ENCODE measurements around the gene SLC6A8.
"Not testable (repeated sequence)": the region's sequence is repeated elsewhere in the genome, so short reads cannot be mapped to it uniquely, and the experiment has no call there.

The SLC6A8 gene

DNA sequence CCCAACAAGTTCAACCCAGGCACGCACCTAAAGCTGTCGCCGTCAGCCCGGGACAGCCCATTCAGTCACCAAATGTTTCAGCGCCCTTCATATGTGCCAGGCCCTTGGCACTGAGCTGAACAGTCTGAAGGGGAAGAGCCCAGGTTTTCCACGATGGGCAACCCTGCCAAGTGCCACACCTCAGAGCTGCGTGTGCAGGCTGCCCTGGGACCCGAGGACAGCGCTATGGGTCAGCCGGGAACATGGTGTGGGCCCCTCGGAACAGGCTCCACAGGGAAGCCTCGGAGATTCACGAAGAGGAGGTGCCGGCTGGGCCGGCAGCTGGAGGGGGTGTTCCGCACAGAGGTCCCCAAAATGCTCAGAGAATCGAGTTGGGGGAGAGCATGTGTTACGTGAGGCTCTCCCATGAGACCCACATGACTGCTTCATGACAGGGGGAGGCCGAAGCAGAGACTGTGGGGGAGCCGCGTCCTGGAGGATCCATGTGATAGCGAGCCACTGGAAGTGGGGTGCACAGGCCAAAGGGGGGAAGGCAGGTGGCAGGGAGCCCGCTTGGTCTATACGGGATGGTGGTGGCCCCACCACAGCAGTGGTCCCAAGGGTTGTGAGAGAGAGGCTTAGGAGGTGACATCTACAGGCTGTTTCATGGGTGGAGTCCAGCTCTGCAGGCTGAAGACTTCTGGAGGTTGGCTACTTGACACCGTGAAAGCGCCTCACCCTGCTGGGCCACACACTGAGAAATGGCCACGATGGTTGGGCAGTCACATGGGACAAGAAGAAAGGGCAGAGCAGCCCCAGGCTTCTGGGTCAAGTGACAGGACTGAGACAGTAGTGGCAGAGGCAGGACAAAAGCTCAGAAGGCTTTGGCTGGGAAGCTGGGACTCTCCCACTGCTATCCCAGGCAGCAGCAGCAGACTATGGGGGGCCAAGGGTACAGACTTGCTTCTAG lies 22.3 kb downstream of the SLC6A8 start:
- no peak for DNase-seq

DNA sequence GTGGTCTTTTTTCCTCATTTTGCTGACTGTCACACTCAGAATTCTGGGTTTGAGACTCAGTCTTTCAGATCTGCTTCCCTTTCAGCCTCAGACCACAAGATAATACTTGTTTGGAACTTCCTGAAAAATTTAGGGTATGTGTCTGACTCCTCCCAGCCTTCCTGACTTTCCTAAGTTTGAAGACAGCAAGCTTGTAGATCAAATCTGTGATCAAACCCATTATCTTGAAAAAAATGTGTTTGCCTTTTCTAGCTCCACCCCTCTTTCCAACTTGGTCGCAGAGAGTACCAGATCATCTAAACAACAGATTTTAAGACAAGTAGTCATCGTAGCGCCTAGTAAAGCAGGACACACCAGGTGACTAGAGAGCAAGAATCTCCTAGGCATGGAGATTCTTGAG lies 26.5 kb downstream of the SLC6A8 start:
- DNase-seq: no peak

DNA sequence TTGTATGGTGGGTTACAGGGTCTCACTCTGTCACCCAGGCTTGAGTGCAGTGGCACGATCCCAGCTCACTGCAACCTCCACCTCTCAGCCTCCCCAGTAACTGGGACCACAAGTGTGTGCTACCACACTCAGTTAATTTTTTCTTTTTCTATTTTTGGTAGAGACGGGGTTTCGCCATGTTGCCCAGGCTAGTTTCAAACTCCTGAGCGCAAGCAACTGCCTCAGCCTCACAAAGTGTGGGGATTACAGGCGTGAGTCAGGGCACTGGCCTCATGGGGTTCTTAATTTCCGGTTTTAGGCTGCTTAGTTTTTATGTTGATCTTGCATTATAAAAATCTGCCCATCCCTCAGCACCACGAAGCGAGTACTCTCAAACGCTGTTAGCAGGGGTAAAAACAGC lies 29.7 kb downstream of the SLC6A8 start:
- no peak for DNase-seq

DNA sequence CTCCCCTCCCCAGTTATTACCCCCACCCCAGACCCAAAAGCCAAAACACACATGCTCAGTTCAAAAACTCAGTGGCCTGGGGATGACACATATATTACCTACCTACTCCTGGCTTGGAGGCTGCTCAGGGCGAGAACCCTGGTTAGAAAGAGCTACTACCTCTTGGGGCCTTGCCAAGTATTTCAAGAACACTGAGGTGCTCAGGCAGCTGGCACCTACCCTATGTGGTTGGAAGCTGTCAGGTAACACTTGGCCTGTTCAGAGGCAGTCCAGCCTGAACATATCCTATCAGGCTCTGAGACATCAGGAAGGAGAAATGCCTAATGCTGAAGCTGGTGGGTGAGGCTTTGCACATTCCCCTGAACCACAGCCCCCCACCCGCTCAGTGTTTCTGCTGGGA lies 31.5 kb downstream of the SLC6A8 start:
- no peak for DNase-seq

DNA sequence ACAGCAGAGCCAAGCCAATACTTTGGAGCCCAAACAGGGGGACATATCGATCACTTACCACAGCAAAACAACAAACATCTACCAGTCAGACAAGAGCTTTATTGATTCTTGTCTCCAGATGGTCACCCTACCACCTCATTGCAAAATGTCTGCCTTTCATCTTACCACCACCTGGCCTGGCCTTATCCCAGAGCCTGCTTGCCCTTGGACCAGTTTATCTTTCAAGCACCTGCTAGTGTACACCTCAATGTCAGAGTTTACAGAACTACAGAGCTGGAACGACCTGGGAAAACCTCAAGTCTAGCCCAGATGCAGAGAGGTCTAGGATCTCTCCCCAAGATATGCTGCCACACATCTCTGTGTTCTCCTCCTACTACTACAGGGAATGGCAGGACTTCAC lies 32.0 kb downstream of the SLC6A8 start:
- no peak for DNase-seq

DNA sequence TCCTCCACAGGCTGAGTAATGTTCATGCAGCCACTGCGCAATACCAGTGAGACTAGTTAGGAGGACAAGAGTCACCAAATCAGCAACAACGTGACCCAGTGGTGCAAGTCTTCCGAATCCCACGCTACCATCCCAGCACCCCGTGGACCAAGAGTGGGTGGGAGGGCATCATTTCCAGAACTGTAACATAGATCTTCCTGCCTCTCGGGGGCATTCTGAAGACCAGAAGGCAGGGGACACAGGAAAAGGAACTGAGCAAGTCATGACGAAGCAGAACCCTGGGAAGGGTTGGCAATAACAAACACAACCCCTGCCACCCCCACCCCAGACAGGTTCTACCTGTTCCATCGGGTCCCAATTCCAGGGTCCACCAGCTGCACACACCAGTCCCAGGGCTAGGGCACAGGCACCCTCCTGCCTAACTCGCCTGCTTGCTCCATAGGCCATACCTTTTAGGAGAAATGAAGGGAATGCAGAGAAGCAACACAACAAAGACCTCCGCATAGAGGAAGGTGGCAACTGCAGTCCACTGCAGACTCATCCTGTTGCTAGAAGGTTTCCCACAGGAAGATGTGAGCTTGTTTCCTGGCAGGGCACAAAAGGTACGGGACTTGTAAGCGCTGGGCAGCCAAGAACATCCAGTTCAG lies 35.1 kb downstream of the SLC6A8 start:
- DNase-seq: no peak

DNA sequence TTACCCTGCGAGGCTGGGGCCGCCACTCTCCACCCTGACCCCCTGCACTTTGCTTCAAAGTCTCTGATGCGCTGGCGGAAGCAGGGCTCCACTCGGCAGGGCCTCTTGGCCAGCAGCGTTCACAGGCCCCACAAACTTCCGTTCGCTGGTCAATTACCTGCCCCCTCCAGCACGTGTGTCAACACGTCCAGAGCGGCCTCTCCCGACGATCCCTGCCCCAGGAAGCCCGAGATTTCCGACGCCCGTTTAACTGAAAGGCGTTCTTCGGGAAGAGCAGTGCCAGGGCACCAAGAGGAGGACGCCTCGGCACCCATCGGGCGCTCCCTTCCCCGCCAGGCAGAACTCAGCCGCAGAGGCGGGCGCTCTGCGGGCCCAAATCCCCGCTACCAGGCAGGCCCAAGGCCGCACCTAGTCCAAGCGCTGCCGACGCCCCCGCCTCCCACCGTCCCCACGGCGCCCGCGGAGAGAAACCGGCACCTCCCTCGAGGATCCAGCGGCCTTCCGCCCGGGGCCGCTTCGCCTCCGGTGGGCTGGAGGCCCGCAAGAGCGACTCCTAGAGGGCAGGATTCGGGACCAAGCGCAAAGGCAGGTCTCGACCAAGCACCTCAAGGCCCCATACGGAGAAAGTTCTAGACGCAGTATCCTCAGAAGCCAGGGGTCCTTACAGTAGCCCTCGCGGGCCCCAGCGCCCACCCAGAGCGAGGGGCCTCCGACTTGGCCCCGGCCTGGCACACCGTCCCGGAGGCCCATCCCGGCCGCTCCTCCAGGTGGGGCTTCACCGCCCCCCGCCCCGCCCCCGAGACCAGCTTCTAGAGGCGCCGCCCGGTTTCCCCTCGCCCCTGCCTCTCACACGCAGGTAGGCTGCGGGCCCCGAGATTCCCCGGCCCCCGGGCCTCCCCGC lies 35.9 kb downstream of the SLC6A8 start:
- peak; percentile 45 for DNase-seq

DNA sequence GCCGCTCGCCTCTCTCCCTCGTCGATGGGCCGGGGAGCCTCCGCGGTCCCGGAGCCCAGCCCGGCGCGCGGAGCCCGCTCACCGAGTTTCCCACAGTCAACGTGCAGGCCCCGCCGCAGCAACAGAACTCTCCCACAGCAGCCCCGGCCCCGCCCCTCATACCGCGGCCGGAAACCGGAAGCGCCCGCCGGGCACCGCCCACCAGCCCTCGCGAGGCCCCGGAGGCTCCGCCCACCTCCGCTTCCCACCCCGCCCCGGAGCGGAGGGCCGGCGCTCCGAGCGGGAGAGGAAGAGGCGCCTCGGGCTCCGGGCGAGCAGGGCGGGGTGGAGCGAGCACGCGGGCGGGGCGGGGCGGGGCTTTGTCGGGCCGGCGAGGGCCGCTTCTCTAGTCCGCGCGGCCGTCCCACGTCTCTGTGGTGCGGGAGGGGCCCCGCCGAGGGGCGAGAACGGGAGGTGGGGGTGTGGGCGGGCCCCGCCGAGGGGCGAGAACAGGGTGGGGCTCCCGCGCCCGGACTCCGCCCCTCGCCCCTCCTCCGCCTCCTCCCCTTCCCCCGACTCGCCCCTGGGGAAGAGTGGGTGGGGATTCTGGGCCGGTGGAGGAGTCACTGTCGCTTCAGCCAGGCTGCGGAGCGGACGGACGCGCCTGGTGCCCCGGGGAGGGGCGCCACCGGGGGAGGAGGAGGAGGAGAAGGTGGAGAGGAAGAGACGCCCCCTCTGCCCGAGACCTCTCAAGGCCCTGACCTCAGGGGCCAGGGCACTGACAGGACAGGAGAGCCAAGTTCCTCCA lies 36.7 kb downstream of the SLC6A8 start, which contains the start of the genes ABCD1 and BCAP31:
TSS of gene ABCD1 (plus strand) at position 605 of the 787 bp plus-strand sequence. CDS start 411 bp downstream, outside the sequence.
TSS of gene BCAP31 (minus strand) at position 136 of the 787 bp plus-strand sequence. CDS start 1,143 bp downstream, outside the sequence.
- DNase-seq: peak; percentile 88

DNA sequence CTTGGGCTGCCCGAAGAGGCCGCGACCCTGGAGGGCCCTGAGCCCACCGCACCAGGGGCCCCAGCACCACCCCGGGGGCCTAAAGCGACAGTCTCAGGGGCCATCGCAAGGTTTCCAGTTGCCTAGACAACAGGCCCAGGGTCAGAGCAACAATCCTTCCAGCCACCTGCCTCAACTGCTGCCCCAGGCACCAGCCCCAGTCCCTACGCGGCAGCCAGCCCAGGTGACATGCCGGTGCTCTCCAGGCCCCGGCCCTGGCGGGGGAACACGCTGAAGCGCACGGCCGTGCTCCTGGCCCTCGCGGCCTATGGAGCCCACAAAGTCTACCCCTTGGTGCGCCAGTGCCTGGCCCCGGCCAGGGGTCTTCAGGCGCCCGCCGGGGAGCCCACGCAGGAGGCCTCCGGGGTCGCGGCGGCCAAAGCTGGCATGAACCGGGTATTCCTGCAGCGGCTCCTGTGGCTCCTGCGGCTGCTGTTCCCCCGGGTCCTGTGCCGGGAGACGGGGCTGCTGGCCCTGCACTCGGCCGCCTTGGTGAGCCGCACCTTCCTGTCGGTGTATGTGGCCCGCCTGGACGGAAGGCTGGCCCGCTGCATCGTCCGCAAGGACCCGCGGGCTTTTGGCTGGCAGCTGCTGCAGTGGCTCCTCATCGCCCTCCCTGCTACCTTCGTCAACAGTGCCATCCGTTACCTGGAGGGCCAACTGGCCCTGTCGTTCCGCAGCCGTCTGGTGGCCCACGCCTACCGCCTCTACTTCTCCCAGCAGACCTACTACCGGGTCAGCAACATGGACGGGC lies 37.5 kb downstream of the SLC6A8 start:
- DNase-seq: no peak

DNA sequence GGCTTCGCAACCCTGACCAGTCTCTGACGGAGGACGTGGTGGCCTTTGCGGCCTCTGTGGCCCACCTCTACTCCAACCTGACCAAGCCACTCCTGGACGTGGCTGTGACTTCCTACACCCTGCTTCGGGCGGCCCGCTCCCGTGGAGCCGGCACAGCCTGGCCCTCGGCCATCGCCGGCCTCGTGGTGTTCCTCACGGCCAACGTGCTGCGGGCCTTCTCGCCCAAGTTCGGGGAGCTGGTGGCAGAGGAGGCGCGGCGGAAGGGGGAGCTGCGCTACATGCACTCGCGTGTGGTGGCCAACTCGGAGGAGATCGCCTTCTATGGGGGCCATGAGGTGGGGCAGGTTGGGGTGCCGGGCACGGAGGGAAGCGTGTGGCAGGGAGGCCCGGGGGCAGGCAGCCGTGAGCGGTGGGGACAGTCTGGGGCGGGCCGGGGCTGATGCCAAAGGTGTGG lies 38.1 kb downstream of the SLC6A8 start:
- no peak for DNase-seq

DNA sequence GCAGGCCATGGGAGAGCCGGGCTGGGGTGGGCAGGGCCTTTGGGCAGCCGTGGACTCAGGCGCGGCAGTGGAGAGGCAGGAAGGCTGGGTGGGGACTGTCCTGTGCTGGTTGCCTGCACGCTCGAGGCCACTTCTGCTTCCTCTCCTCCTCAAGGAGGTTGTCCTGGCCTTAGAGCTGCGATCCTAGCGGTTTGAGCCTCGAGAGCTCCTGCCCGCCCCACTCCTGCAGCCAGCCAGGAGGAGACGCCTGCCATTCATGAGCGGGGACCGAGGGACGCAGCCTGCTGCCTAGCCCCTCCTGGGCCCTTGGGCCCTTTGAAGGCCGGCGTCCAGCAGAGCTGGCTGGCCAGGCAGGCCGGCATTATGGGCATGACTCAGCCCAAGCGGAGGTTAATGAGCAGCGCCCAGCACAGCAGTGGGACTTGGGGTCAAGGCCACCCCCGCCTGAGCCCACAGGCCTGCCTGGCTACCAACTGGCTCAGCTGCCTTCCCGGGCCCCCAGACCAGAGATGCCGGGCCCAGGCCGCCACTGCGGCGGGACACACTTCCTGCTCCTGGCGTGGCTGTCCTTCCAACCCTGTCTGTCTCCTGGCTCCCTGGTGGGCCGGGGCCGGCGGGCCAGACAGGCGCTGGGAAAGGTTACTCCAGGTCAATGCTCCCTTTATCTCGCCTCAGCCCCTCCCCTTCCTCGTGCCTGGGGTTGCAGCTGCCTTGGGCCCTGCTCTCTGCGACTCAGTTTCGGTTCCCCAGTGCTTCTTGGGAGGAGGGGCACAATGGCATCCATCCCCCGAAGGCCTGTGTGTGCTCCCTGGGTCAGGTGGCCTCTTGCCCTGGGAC lies 38.8 kb downstream of the SLC6A8 start:
- no peak for DNase-seq

DNA sequence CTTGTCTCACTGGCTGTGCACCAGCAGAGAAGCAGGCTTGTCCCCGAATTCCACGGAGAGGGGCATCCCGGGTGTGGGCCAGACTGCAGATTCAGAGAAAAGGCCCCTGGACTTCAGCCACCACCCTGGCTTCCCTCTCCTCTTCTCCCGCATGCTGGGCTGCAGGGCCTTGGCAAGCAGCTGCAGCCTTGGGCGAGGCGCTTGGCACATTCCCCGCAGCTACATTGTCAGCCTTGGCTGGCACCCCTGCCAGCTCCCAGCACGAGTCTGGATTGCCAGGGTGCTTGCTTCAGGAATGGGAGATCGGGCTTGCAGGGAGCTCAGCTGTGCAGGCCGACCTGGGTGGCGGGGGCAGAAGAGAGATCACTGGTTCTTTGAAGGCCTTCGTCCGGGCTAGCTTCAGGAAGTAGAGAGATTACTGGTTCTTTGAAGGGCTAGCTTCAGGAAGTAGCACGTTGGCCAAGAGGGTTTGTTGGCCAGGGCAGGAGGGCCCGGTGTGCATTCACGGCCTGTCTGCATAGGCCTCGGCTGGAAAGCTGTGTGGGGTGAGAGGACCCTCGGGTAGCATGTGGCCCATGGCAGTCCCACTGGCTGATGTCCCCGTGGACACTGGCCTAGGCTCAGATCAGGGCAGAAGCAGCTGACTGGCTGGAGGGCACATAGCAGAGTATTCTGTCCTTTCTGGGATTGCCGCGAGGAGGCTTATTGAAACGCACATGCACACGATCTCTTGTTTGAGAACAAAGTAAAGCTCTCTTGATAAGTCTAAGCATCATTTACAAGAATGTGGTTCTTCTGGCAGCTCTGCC lies 39.6 kb downstream of the SLC6A8 start:
- no peak for DNase-seq

DNA sequence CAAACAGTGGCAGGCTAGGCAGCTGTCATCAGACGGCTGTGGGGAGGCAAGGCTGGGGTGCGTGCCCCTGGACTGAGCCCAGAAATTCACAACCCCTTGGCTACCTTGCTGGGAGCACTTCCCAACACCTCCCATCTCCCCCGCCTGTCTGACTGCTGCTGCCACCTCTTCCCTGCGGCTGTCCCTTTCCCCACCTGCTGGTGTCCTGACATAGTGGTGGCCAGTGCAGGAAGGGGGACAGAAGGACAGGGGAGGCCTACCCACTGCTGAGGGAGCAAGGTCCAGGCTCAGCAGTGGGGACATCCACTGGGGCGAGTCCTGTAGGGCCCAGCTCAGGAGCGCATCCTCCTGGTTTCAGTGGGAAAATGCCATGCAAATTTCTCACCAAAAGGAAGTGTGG lies 40.4 kb downstream of the SLC6A8 start:
- DNase-seq: no peak

DNA sequence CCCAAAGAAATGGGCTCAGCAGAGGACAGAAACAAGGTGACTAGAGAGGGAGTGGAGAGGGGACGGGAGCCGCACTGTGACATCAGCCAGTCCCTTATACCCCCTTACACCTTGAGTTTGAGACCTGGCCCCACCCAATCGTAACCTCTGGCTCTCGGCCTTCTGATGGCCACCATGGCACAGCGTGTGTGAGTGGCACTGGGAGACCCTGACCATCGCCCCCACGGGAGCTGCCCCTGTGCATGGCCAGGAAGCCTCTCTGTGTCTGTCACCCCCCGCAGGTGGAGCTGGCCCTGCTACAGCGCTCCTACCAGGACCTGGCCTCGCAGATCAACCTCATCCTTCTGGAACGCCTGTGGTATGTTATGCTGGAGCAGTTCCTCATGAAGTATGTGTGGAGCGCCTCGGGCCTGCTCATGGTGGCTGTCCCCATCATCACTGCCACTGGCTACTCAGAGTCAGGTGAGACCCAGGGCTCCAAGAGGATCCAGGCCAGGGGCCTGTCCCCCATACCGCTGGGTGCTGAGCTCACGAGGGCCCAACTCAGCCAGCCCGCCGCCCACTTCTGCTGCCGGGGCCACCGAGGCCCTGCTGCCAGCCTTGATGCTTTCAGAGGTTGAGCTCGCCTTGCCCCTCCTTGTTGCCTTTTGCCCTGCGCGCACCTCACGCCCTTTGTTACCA lies 41.4 kb downstream of the SLC6A8 start:
- DNase-seq: no peak

DNA sequence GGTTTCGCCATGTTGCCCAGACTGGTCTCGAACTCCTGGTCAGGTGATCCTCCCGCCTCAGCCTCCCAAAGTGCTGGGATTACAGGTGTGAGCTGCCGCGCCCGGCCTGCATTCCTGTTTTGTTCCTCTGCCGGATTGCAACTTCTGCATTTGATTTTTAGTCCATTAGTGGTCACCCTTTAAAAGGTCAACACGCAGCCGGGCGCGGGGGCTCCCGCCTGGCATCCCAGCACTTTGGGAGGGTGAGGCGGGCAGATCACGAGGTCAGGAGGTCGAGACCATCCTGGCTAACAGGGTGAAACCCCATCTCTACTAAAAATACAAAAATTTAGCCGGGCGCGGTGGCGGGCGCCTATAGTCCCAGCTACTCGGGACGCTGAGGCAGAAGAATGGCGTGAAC lies 42.4 kb downstream of the SLC6A8 start:
- not testable (repeated sequence) for DNase-seq

DNA sequence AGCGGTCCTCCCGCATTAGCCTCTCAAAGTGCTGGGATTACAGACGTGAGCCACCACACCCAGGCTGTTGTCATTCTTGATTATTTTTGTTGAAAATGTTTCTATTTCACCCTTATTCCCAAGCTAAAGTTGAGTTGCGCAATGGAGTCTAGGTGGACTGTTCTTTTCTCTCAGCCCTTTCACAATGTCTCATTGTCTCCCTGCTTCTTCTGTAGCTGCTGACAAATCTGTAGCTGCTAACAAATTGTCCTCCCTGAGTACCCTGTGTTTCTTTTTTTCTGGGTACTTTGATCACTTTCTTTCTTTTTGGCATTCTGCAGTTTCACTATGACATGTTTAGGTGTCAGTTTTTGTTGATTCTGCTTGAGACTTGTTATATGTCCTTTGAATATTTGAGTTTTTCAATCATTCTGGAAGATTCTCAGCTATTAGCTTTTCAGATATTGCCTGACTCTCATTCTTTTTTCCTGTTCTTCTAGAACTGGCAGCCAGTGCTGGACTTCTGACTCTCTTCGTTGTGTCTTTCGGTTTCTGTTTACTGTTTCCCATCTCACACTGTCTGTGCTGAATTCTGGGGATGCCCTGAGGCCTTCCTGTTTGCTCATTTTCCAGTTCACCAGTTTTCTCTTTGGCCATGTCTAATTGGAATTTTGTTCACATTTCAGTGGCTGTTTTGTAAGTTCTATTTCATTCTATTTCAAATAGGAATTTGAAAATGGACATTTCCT lies 43.6 kb downstream of the SLC6A8 start:
- no peak for DNase-seq

DNA sequence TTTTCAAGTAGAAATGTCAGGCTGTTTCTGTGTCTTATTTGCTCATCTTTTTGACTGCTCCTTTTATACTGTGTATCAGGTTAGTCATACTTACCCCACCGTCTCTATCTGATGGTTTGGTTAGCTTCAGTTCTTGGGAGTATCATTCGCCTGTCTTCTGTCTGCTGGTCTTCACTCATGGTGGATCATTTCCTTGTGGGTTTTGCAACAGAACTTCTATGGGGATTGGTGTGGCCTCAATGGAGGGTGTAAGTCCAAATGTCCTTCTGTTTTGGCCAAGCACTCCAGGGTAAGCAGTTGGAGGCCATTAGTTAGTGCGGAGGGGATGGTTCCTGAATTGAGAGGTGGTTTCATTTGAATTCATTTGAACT lies 44.1 kb downstream of the SLC6A8 start:
- no peak for DNase-seq

DNA sequence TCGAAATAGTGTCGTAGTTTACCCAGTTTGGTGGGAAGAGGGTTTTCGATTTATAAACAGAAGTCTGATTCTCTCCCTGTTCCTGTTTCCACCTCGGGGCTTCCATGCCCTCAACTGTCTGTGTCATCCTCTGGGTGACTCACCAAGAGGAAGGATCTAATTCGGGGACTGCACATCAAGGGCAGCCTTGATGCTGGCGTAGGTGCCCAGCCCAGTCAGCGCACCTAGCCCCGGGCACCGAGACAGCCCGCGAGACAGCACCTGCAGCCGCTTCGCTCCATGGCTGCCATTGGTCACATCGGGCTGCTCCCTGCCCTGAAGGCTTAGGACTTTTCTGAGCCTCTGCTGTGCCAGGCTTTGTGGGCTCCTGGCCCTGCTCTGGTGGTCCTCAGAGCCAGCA lies 44.7 kb downstream of the SLC6A8 start:
- no peak for DNase-seq

Measured in activated CD4-positive, CD25-positive, alpha-beta regulatory T cell treated with anti-CD3 and anti-CD28 coated beads, Interleukin-2, amount 50 U/mL, for 72 hours (primary cell).